K562 (cell line): ENCODE results near the gene GALNT17. TPM values are rescaled to one million over a fixed set of nuclear protein-coding genes. Genes with fewer than 3 reads are reported as not detected.

Experiments
- ATAC-seq: fragments of 200-7000 bp; cut with Tn5 transposase; 3 replicates; pipeline ENCODE4 v1.9.1; 2020; ENCODE audit warnings: moderate library complexity
- BruUV-seq: library from RNA; stranded (reverse); fragments of 400-500 nt; replicated peaks from 2 replicates; lab custom pipeline; 2021; lab: Mats Ljungman, UMichigan
- CTCF ChIA-PET: fragments of 300-600 bp; formaldehyde crosslinking; extraction: SDS; loops from one replicate; lab custom pipeline; 2021; ENCODE audit warnings: low intra/inter-chr PET ratio; lab: Yijun Ruan, JAX
- POLR2A ChIA-PET: fragments of 300-600, 350-650 bp; sonication (Branson Sonifier 250); formaldehyde crosslinking; extraction: SDS; loops from one replicate; lab custom pipeline; 2021; ENCODE audit warnings: antibody characterized with exemption, inconsistent platforms; lab: Yijun Ruan, JAX
- DNase-seq, 4 experiments: peaks; one replicate each; pipeline versions ENCODE4 v3.0.0 to v3.0.0-alpha.2; 2011 to 2018; ENCODE audit warnings: low spot score in 3 of 4, mixed read lengths in 3 of 4; ENCODE audit errors: extremely low read depth in 1 of 4
- FAIRE-seq: peaks from 2 replicates; lab custom pipeline; 2011; peaks lifted over from hg19 to GRCh38; lab: Jason Lieb, UNC
- H2AFZ ChIP-seq: 2 replicates; pipeline ENCODE4 v1.6.0; 2011; ENCODE audit warnings: low read depth, low read length, control low read depth, inconsistent platforms
- H3K27ac ChIP-seq: fragments of 200-600 bp; 3 replicates; pipeline ENCODE4 v1.8.0; 2011; ENCODE audit warnings: low read depth, mild to moderate bottlenecking, control low read depth, inconsistent platforms, low read length, moderate library complexity, mixed read lengths; ENCODE audit errors: extremely low read depth
- H3K27me3 ChIP-seq, 2 experiments: fragments of 300-600 bp in 1 of 2; 2 replicates in 1 of 2; 3 replicates in 1 of 2; pipeline versions ENCODE4 v1.6.0 to v1.8.0; 2011; ENCODE audit warnings: inconsistent platforms in 2 of 2, low read length in 2 of 2, mild to moderate bottlenecking in 1 of 2, mixed read lengths in 1 of 2, moderate library complexity in 1 of 2; ENCODE audit not compliant: control insufficient read depth in 2 of 2, insufficient read depth in 2 of 2
- H3K36me3 ChIP-seq: fragments of 300-600 bp; 3 replicates; pipeline ENCODE4 v1.8.0; 2011; ENCODE audit warnings: mild to moderate bottlenecking, low read length, inconsistent platforms; ENCODE audit not compliant: control insufficient read depth, insufficient read depth
- H3K4me1 ChIP-seq, 2 experiments: fragments of 200-600 bp in 1 of 2; replicated peaks in 1 of 2; 2 replicates in 1 of 2; 3 replicates in 1 of 2; pipeline versions ENCODE4 v1.5.1 to v1.8.0; 2011; ENCODE audit warnings: inconsistent platforms in 2 of 2, low read length in 2 of 2, mild to moderate bottlenecking in 1 of 2, mixed read lengths in 1 of 2, moderate library complexity in 1 of 2; ENCODE audit not compliant: control insufficient read depth in 2 of 2, insufficient read depth in 2 of 2
- H3K4me2 ChIP-seq: 2 replicates; pipeline ENCODE4 v1.6.1; 2011; ENCODE audit warnings: low read length, control low read depth, inconsistent platforms, mixed read lengths; ENCODE audit not compliant: insufficient read depth
- H3K4me3 ChIP-seq: fragments of 200-600 bp; sonication (generic), shearing (Covaris generic); 2 replicates; pipeline ENCODE4 v1.5.1; 2016; ENCODE audit warnings: control low read depth, inconsistent platforms
- H3K79me2 ChIP-seq: fragments of 200-600 bp; 3 replicates; pipeline ENCODE4 v1.8.0; 2011; ENCODE audit warnings: low read length, inconsistent platforms; ENCODE audit not compliant: control insufficient read depth, insufficient read depth
- H3K9ac ChIP-seq, 2 experiments: 2 replicates each; pipeline versions ENCODE4 v1.6.0 to v1.6.1; 2011; ENCODE audit warnings: low read depth in 2 of 2, low read length in 2 of 2, control low read depth in 1 of 2, inconsistent platforms in 1 of 2, mild to moderate bottlenecking in 1 of 2, mixed read lengths in 1 of 2; ENCODE audit not compliant: insufficient read depth in 1 of 2
- H3K9me1 ChIP-seq: one replicate; pipeline ENCODE4 v1.6.0; 2011; ENCODE audit warnings: inconsistent platforms, mild to moderate bottlenecking, low read length, moderate library complexity; ENCODE audit not compliant: control insufficient read depth, insufficient read depth
- H3K9me3 ChIP-seq: replicated peaks from 2 replicates; pipeline ENCODE4 v1.5.1; 2011; ENCODE audit warnings: low read depth, low read length, inconsistent platforms; ENCODE audit not compliant: control insufficient read depth, insufficient read depth
- H4K20me1 ChIP-seq: replicated peaks from 2 replicates; pipeline ENCODE4 v1.6.1; 2011; ENCODE audit warnings: low read length, inconsistent platforms, mixed read lengths; ENCODE audit not compliant: control insufficient read depth, insufficient read depth
- ARID2 ChIP-seq: fragments of 450-650 bp; IDR thresholded peaks from 2 replicates; pipeline ENCODE4 v1.6.1; 2017; ENCODE audit warnings: antibody characterized with exemption, mild to moderate bottlenecking
- EP400 ChIP-seq: fragments of 450-650 bp; IDR thresholded peaks from 2 replicates; pipeline ENCODE4 v1.6.1; 2017; ENCODE audit warnings: antibody characterized with exemption, mild to moderate bottlenecking, moderate library complexity
- FOXJ2 ChIP-seq: fragments of 200-800 bp; sonication (Bioruptor generic); IDR thresholded peaks from 2 replicates; pipeline ENCODE4 v1.6.1; 2016; ENCODE audit warnings: missing genetic modification characterization, missing compliant biosample characterization
- GABPB2 ChIP-seq: fragments of 250-450 bp; sonication (Bioruptor Pico); conservative IDR thresholded peaks from 2 replicates; pipeline ENCODE4 v1.5.1; 2021; ENCODE audit warnings: mild to moderate bottlenecking
- GTF2A2 ChIP-seq: IDR thresholded peaks from 2 replicates; pipeline ENCODE4 v1.6.1; 2016; ENCODE audit warnings: mild to moderate bottlenecking, missing genetic modification characterization, missing compliant biosample characterization
- LEF1 ChIP-seq: fragments of 450-650 bp; IDR thresholded peaks from 2 replicates; pipeline ENCODE4 v1.6.1; 2016; ENCODE audit warnings: mild to moderate bottlenecking
- MYBL2 ChIP-seq, 2 experiments: fragments of 450-650 bp in 1 of 2; sonication (generic) in 1 of 2; formaldehyde crosslinking in 1 of 2; IDR thresholded peaks; 2 replicates each; pipeline versions ENCODE4 v1.6.1 to v1.8.1; 2017 to 2022; ENCODE audit warnings: borderline replicate concordance in 1 of 2, inconsistent platforms in 1 of 2, low read depth in 1 of 2, mild to moderate bottlenecking in 1 of 2, missing genetic modification reagents in 1 of 2, moderate library complexity in 1 of 2
- POLR2AphosphoS2 ChIP-seq: IDR thresholded peaks from 2 replicates; pipeline ENCODE4 v1.6.1; 2012; ENCODE audit warnings: low read length, improper control_type of control experiment
- POLR2H ChIP-seq: IDR thresholded peaks from 2 replicates; pipeline ENCODE4 v1.6.1; 2016; ENCODE audit warnings: missing genetic modification characterization, low read depth, mild to moderate bottlenecking, control low read depth, missing compliant biosample characterization, moderate library complexity
- SNAPC5 ChIP-seq: fragments of 250-450 bp; sonication (Bioruptor Pico); IDR thresholded peaks from 2 replicates; pipeline ENCODE4 v1.8.0; 2021; ENCODE audit warnings: moderate library complexity, mild to moderate bottlenecking, inconsistent platforms
- ZBTB40 ChIP-seq, 2 experiments: fragments of 450-650 bp in 1 of 2; sonication (generic) in 1 of 2; formaldehyde crosslinking in 1 of 2; IDR thresholded peaks; 2 replicates each; pipeline versions ENCODE4 v1.7.1 to v1.9.0; 2016 to 2022; ENCODE audit warnings: inconsistent platforms in 1 of 2, mild to moderate bottlenecking in 1 of 2, missing genetic modification reagents in 1 of 2
- ZNF589 ChIP-seq: fragments of 200-800 bp; sonication (Bioruptor generic); IDR thresholded peaks from 2 replicates; pipeline ENCODE4 v1.6.1; 2016; ENCODE audit warnings: low read depth, missing genetic modification characterization, missing compliant biosample characterization
- ZNF780A ChIP-seq: fragments of 250-450 bp; sonication (Bioruptor Pico); IDR thresholded peaks from 2 replicates; pipeline ENCODE4 v1.5.0; 2021; ENCODE audit warnings: mild to moderate bottlenecking
- WGBS: fragments of 100-300 bp; shearing (Covaris generic); methylation state at CpG from one replicate; pipeline ENCODE4 v1.1.6; 2016; ENCODE audit warnings: low coverage, mixed read lengths; ENCODE audit not compliant: insufficient coverage; ENCODE audit errors: missing lambda C conversion rate; 5-methylcytosine and 5-hydroxymethylcytosine counted together
- in situ Hi-C: fragments of 300-500 bp; cut with MboI; formaldehyde crosslinking; loops from 4 replicates; pipeline ENCODE4 v1.15.0; 2018; ENCODE audit warnings: inconsistent platforms, mixed read lengths
- intact Hi-C: fragments of 100-400 bp; cut with micrococcal nuclease; formaldehyde crosslinking; loops from 2 replicates; pipeline ENCODE4 v1.14.2; 2022
- polyA plus RNA-seq, 8 experiments: library from polyadenylated mRNA; depleted of rRNA in 4 of 8; stranded (reverse) in 5 of 8; unstranded in 3 of 8; fragments of >200 nt; fragmentation: Nextera tagmentation in 2 of 8; fragmentation: Illumina TruSeq in 1 of 8; extraction: Ambion mirVana in 2 of 8; extraction: Trizol in 1 of 8; gene quantifications; 2 replicates each; pipeline versions ENCODE4 v1.2.1 to v1.2.3, GENCODE V29; 2011 to 2014; ENCODE audit warnings: inconsistent platforms in 1 of 8, missing spikeins in 1 of 8
- total RNA-seq, 7 experiments: library from RNA; depleted of rRNA in 6 of 7; stranded (reverse); fragments of >200 nt in 6 of 7; fragmentation: Illumina TruSeq in 2 of 7; extraction: Trizol in 2 of 7; gene quantifications; 2 replicates each; pipeline versions ENCODE4 v1.2.1 to v1.2.3, GENCODE V29; 2011 to 2021; ENCODE audit warnings: low replicate concordance in 1 of 7

Gene GALNT17
- total and polyA plus RNA-seq, 9 of the 15 experiments (the other 6 are each of a cell fraction or from before 2014, with no cell fraction given): not detected

GRCh38 chr7:71509381-71509780 lies 377.4 kb downstream of the GALNT17 start:
- no peak for FAIRE-seq
- ChIA-PET CTCF (no interaction called here), POLR2A (no interaction called here)
- Histone ChIP-seq H3K27ac (no peak overlapping the region), H3K27me3 (peaks cover 0 to 9% of the 10 kb centered on the region in 2 experiments; a peak in 2 of 5 replicates), H3K36me3 (no peaks in the 10 kb centered on the region), H3K9me3 (no peaks in the 10 kb centered on the region)
- intact Hi-C loops: no loop called here
- WGBS: 0% methylated on average over 1 of the region's 1 CpG
- no peak for TF ChIP-seq ZBTB40 (IDR thresholded peaks at IDR 0.05)
- no peak for TF ChIP-seq ZBTB40 (CRISPR knock-in tag; IDR thresholded peaks at IDR 0.05)
- TF ChIP-seq LEF1: no peak
- TF ChIP-seq POLR2AphosphoS2: no peak
- TF ChIP-seq SNAPC5 (CRISPR knock-in tag): no peak
- no peak for TF ChIP-seq POLR2H (tag)
- no peak for TF ChIP-seq MYBL2 (IDR thresholded peaks at IDR 0.05; ENCODE audit: low read depth)
- TF ChIP-seq MYBL2 (CRISPR knock-in tag; IDR thresholded peaks at IDR 0.05; ENCODE audit: borderline replicate concordance): no peak
- TF ChIP-seq ARID2: no peak
- TF ChIP-seq ZNF589 (CRISPR knock-in tag): no peak
- no peak for TF ChIP-seq FOXJ2 (tag)
- TF ChIP-seq GTF2A2 (tag): no peak
- TF ChIP-seq ZNF780A (CRISPR knock-in tag): no peak
- TF ChIP-seq EP400: no peak
- TF ChIP-seq GABPB2 (CRISPR knock-in tag): no peak
- TF ChIP-seq, all 486 proteins: peak for 0
- H4K20me1 ChIP-seq: peaks cover 4% of the 10 kb centered on the region; the same call in 1 of the 2 replicates
- no peaks in the 10 kb centered on the region for H3K9me1 ChIP-seq
- H3K4me1 ChIP-seq: no peaks in the 10 kb centered on the region
- no peak overlapping the region for H3K9ac ChIP-seq
- H3K79me2 ChIP-seq: no peaks in the 10 kb centered on the region
- H3K4me2 ChIP-seq: no peak overlapping the region
- ATAC-seq (no peak), DNase-seq (no peak)
- no TSS peak for BruUV-seq
- in situ Hi-C loops: no loop called here
- no peak overlapping the region for H2AFZ ChIP-seq
- H3K4me3 ChIP-seq: no peak overlapping the region
